K562 (cell line): Measurements from ENCODE around the gene WDR86. TPM values are rescaled to one million over a fixed set of nuclear protein-coding genes. Genes with fewer than 3 reads are reported as not detected.

Experiments
- ATAC-seq: fragments of 200-7000 bp; cut with Tn5 transposase; 3 replicates; pipeline ENCODE4 v1.9.1; 2020; ENCODE audit warnings: moderate library complexity
- BruUV-seq: library from RNA; stranded (reverse); fragments of 400-500 nt; replicated peaks from 2 replicates; lab custom pipeline; 2021; lab: Mats Ljungman, UMichigan
- CTCF ChIA-PET: fragments of 300-600 bp; formaldehyde crosslinking; extraction: SDS; loops from one replicate; lab custom pipeline; 2021; ENCODE audit warnings: low intra/inter-chr PET ratio; lab: Yijun Ruan, JAX
- POLR2A ChIA-PET: fragments of 300-600, 350-650 bp; sonication (Branson Sonifier 250); formaldehyde crosslinking; extraction: SDS; loops from one replicate; lab custom pipeline; 2021; ENCODE audit warnings: antibody characterized with exemption, inconsistent platforms; lab: Yijun Ruan, JAX
- DNase-seq, 4 experiments: peaks; one replicate each; pipeline versions ENCODE4 v3.0.0 to v3.0.0-alpha.2; 2011 to 2018; ENCODE audit warnings: low spot score in 3 of 4, mixed read lengths in 3 of 4; ENCODE audit errors: extremely low read depth in 1 of 4
- FAIRE-seq: peaks from 2 replicates; lab custom pipeline; 2011; peaks lifted over from hg19 to GRCh38; lab: Jason Lieb, UNC
- H2AFZ ChIP-seq: 2 replicates; pipeline ENCODE4 v1.6.0; 2011; ENCODE audit warnings: low read depth, low read length, control low read depth, inconsistent platforms
- H3K27ac ChIP-seq: fragments of 200-600 bp; 3 replicates; pipeline ENCODE4 v1.8.0; 2011; ENCODE audit warnings: low read depth, mild to moderate bottlenecking, control low read depth, inconsistent platforms, low read length, moderate library complexity, mixed read lengths; ENCODE audit errors: extremely low read depth
- H3K27me3 ChIP-seq, 2 experiments: fragments of 300-600 bp in 1 of 2; 2 replicates in 1 of 2; 3 replicates in 1 of 2; pipeline versions ENCODE4 v1.6.0 to v1.8.0; 2011; ENCODE audit warnings: inconsistent platforms in 2 of 2, low read length in 2 of 2, mild to moderate bottlenecking in 1 of 2, mixed read lengths in 1 of 2, moderate library complexity in 1 of 2; ENCODE audit not compliant: control insufficient read depth in 2 of 2, insufficient read depth in 2 of 2
- H3K36me3 ChIP-seq: fragments of 300-600 bp; 3 replicates; pipeline ENCODE4 v1.8.0; 2011; ENCODE audit warnings: mild to moderate bottlenecking, low read length, inconsistent platforms; ENCODE audit not compliant: control insufficient read depth, insufficient read depth
- H3K4me1 ChIP-seq, 2 experiments: fragments of 200-600 bp in 1 of 2; replicated peaks in 1 of 2; 2 replicates in 1 of 2; 3 replicates in 1 of 2; pipeline versions ENCODE4 v1.5.1 to v1.8.0; 2011; ENCODE audit warnings: inconsistent platforms in 2 of 2, low read length in 2 of 2, mild to moderate bottlenecking in 1 of 2, mixed read lengths in 1 of 2, moderate library complexity in 1 of 2; ENCODE audit not compliant: control insufficient read depth in 2 of 2, insufficient read depth in 2 of 2
- H3K4me2 ChIP-seq: 2 replicates; pipeline ENCODE4 v1.6.1; 2011; ENCODE audit warnings: low read length, control low read depth, inconsistent platforms, mixed read lengths; ENCODE audit not compliant: insufficient read depth
- H3K4me3 ChIP-seq: fragments of 200-600 bp; sonication (generic), shearing (Covaris generic); 2 replicates; pipeline ENCODE4 v1.5.1; 2016; ENCODE audit warnings: control low read depth, inconsistent platforms
- H3K79me2 ChIP-seq: fragments of 200-600 bp; 3 replicates; pipeline ENCODE4 v1.8.0; 2011; ENCODE audit warnings: low read length, inconsistent platforms; ENCODE audit not compliant: control insufficient read depth, insufficient read depth
- H3K9ac ChIP-seq, 2 experiments: 2 replicates each; pipeline versions ENCODE4 v1.6.0 to v1.6.1; 2011; ENCODE audit warnings: low read depth in 2 of 2, low read length in 2 of 2, control low read depth in 1 of 2, inconsistent platforms in 1 of 2, mild to moderate bottlenecking in 1 of 2, mixed read lengths in 1 of 2; ENCODE audit not compliant: insufficient read depth in 1 of 2
- H3K9me1 ChIP-seq: one replicate; pipeline ENCODE4 v1.6.0; 2011; ENCODE audit warnings: inconsistent platforms, mild to moderate bottlenecking, low read length, moderate library complexity; ENCODE audit not compliant: control insufficient read depth, insufficient read depth
- H3K9me3 ChIP-seq: replicated peaks from 2 replicates; pipeline ENCODE4 v1.5.1; 2011; ENCODE audit warnings: low read depth, low read length, inconsistent platforms; ENCODE audit not compliant: control insufficient read depth, insufficient read depth
- H4K20me1 ChIP-seq: replicated peaks from 2 replicates; pipeline ENCODE4 v1.6.1; 2011; ENCODE audit warnings: low read length, inconsistent platforms, mixed read lengths; ENCODE audit not compliant: control insufficient read depth, insufficient read depth
- CBX1 ChIP-seq: sonication (generic); IDR thresholded peaks from 2 replicates; pipeline ENCODE4 v1.6.1; 2016; ENCODE audit warnings: antibody characterized with exemption, low read depth, mild to moderate bottlenecking
- E4F1 ChIP-seq: fragments of 250-450 bp; sonication (Bioruptor Pico); IDR thresholded peaks from 2 replicates; pipeline ENCODE4 v1.5.0; 2021; ENCODE audit warnings: mild to moderate bottlenecking, borderline replicate concordance
- NFIC ChIP-seq: fragments of 450-650 bp; IDR thresholded peaks from 2 replicates; pipeline ENCODE4 v1.6.1; 2017; ENCODE audit warnings: mild to moderate bottlenecking, inconsistent platforms
- PBX2 ChIP-seq, 2 experiments: IDR thresholded peaks in 1 of 2; conservative IDR thresholded peaks in 1 of 2; 2 replicates each; pipeline ENCODE4 v1.6.1; 2016; ENCODE audit warnings: low read depth in 2 of 2, mild to moderate bottlenecking in 1 of 2, missing compliant biosample characterization in 1 of 2, missing genetic modification characterization in 1 of 2, moderate library complexity in 1 of 2
- POU5F1 ChIP-seq: fragments of 150-350 bp; IDR thresholded peaks from 2 replicates; pipeline ENCODE4 v1.6.1; 2014; ENCODE audit warnings: borderline replicate concordance, low read length, low read depth, mild to moderate bottlenecking; ENCODE audit not compliant: partially characterized antibody
- TCF7 ChIP-seq: sonication (generic); IDR thresholded peaks from 2 replicates; pipeline ENCODE4 v1.6.1; 2016; ENCODE audit warnings: antibody characterized with exemption, borderline replicate concordance
- TEAD1 ChIP-seq, 2 experiments: fragments of 450-650 bp in 1 of 2; sonication (generic) in 1 of 2; formaldehyde crosslinking; IDR thresholded peaks; 2 replicates each; pipeline versions ENCODE4 v1.4.0 to v1.8.0; 2020 to 2022; ENCODE audit warnings: mild to moderate bottlenecking in 2 of 2, missing genetic modification reagents in 1 of 2
- ZBTB26 ChIP-seq: fragments of 450-650 bp; formaldehyde crosslinking; IDR thresholded peaks from 2 replicates; pipeline ENCODE4 v1.4.0; 2022; ENCODE audit warnings: missing genetic modification characterization
- ZNF143 ChIP-seq: sonication (generic); formaldehyde crosslinking; IDR thresholded peaks from 2 replicates; pipeline ENCODE4 v1.9.0; 2022; ENCODE audit warnings: mild to moderate bottlenecking, missing genetic modification reagents
- ZNF3 ChIP-seq: fragments of 250-450 bp; sonication (Bioruptor Pico); IDR thresholded peaks from 2 replicates; pipeline ENCODE4 v1.5.0; 2021; ENCODE audit warnings: mild to moderate bottlenecking, moderate library complexity
- ZNF384 ChIP-seq: IDR thresholded peaks from 2 replicates; pipeline ENCODE4 v1.6.1; 2012; ENCODE audit warnings: low read depth, low read length, improper control_type of control experiment
- WGBS: fragments of 100-300 bp; shearing (Covaris generic); methylation state at CpG from one replicate; pipeline ENCODE4 v1.1.6; 2016; ENCODE audit warnings: low coverage, mixed read lengths; ENCODE audit not compliant: insufficient coverage; ENCODE audit errors: missing lambda C conversion rate; 5-methylcytosine and 5-hydroxymethylcytosine counted together
- in situ Hi-C: fragments of 300-500 bp; cut with MboI; formaldehyde crosslinking; loops from 4 replicates; pipeline ENCODE4 v1.15.0; 2018; ENCODE audit warnings: inconsistent platforms, mixed read lengths
- intact Hi-C: fragments of 100-400 bp; cut with micrococcal nuclease; formaldehyde crosslinking; loops from 2 replicates; pipeline ENCODE4 v1.14.2; 2022
- polyA plus RNA-seq, 8 experiments: library from polyadenylated mRNA; depleted of rRNA in 4 of 8; stranded (reverse) in 5 of 8; unstranded in 3 of 8; fragments of >200 nt; fragmentation: Nextera tagmentation in 2 of 8; fragmentation: Illumina TruSeq in 1 of 8; extraction: Ambion mirVana in 2 of 8; extraction: Trizol in 1 of 8; gene quantifications; 2 replicates each; pipeline versions ENCODE4 v1.2.1 to v1.2.3, GENCODE V29; 2011 to 2014; ENCODE audit warnings: inconsistent platforms in 1 of 8, missing spikeins in 1 of 8
- total RNA-seq, 7 experiments: library from RNA; depleted of rRNA in 6 of 7; stranded (reverse); fragments of >200 nt in 6 of 7; fragmentation: Illumina TruSeq in 2 of 7; extraction: Trizol in 2 of 7; gene quantifications; 2 replicates each; pipeline versions ENCODE4 v1.2.1 to v1.2.3, GENCODE V29; 2011 to 2021; ENCODE audit warnings: low replicate concordance in 1 of 7

Gene WDR86
- total and polyA plus RNA-seq, 9 of the 15 experiments (the other 6 are each of a cell fraction or from before 2014, with no cell fraction given) = 0.24 TPM; not detected in 8

- BruUV-seq = no TSS peak
- no peaks in the 10 kb centered on the region for H3K36me3 ChIP-seq
- intact Hi-C loops = no loop called here
- no peak for ATAC-seq
- H3K9me1 ChIP-seq = no peaks in the 10 kb centered on the region
- peaks cover 4% of the 10 kb centered on the region; the same call in 1 of the 2 replicates for H4K20me1 ChIP-seq
- H3K27me3 ChIP-seq = peaks cover 28 to 90% of the 10 kb centered on the region in 2 experiments; a peak in 4 of 5 replicates
- no peak overlapping the region for H3K4me2 ChIP-seq
- H3K9ac ChIP-seq = no peak overlapping the region
- no peak overlapping the region for H2AFZ ChIP-seq
- ChIA-PET POLR2A (interaction anchor here (0.9 kb wide), 1 partner anchor 15 kb away, joined by 3 read pairs; no protein-coding TSS in a partner anchor), CTCF (no interaction called here)
- 25% methylated on average over 20 of the region's 20 CpGs for WGBS
- no peak overlapping the region for H3K4me3 ChIP-seq
- no peak for FAIRE-seq
- peaks cover 0 to 23% of the 10 kb centered on the region in 2 experiments; a peak in 1 of 5 replicates for H3K4me1 ChIP-seq
- DNase-seq = no peak
- H3K27ac ChIP-seq = no peak overlapping the region
- H3K9me3 ChIP-seq = no peaks in the 10 kb centered on the region
- H3K79me2 ChIP-seq = no peaks in the 10 kb centered on the region
- in situ Hi-C loops = no loop called here
- TF ChIP-seq PBX2 (CRISPR knock-in tag; IDR thresholded peaks at IDR 0.05; ENCODE audit: low read depth) (no peak), PBX2 (tag; conservative IDR thresholded peaks at IDR 0.05; ENCODE audit: low read depth) (no peak), TCF7 (no peak), CBX1 (no peak), TEAD1 (CRISPR knock-in tag; IDR thresholded peaks at IDR 0.05) (no peak), POU5F1 (no peak), ZNF384 (no peak), E4F1 (CRISPR knock-in tag) (no peak), ZBTB26 (CRISPR knock-in tag) (no peak), ZNF143 (CRISPR knock-in tag) (no peak), NFIC (no peak), ZNF3 (no peak)
These were observed 25.5 kb upstream of the WDR86 start for GRCh38 chr7:151435103-151435916.
